Stimulated activated memory B cell treated with anti-CD40 and anti-IgM and Interleukin-4, amounts not matched to agents 10 μg/mL and 1 μg/mL and 100 μg/mL, for 72 hours (primary cell): ENCODE data around the gene OR6Q1.

ENCODE experiments used
- ATAC-seq: fragments of 150-1000 bp; cut with Tn5 transposase; 2 replicates; pipeline ENCODE4 v1.10.0; 2021
- H3K27ac Mint-ChIP-seq: one replicate; pipeline ENCODE4 v1.8.0; 2022; ENCODE audit warnings: mild to moderate bottlenecking, mixed read lengths
- H3K27me3 Mint-ChIP-seq: one replicate; pipeline ENCODE4 v1.8.0; 2022; ENCODE audit warnings: mixed read lengths
- H3K36me3 Mint-ChIP-seq: one replicate; pipeline ENCODE4 v1.8.0; 2022; ENCODE audit warnings: mixed read lengths
- H3K4me1 Mint-ChIP-seq: one replicate; pipeline ENCODE4 v1.8.0; 2022; ENCODE audit warnings: mixed read lengths
- H3K4me3 Mint-ChIP-seq: one replicate; pipeline ENCODE4 v1.8.0; 2022; ENCODE audit warnings: mild to moderate bottlenecking, moderate library complexity, mixed read lengths
- H3K9me3 Mint-ChIP-seq: one replicate; pipeline ENCODE4 v1.8.0; 2022; ENCODE audit warnings: mixed read lengths

OR6Q1 gene

DNA sequence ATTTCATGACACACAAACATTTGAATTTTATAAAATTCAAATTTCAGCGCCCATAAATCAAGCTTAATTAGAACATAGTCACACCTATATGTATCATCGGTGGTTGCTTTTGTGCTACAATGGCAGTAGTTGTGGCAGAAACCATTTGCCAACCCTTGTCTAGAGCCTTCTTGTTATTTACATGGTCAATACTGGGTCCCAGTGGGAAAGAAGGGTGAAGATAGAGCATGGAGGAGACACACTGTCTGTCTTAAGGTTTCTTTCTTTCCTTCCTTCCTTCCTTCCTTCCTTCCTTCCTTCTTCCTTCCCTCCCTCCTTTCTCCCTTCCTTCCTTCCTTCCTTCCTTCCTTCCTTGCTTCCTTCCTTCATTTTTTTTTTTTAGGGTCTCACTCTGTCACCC, 3.7 kb downstream of the OR6Q1 start:
- Mint-ChIP-seq H3K27ac (no peak overlapping the region), H3K4me3 (no peak overlapping the region), H3K36me3 (no peaks in the 10 kb centered on the region), H3K27me3 (peaks cover 23% of the 10 kb centered on the region), H3K4me1 (no peaks in the 10 kb centered on the region), H3K9me3 (peaks cover 13% of the 10 kb centered on the region)
- ATAC-seq: no peak

DNA sequence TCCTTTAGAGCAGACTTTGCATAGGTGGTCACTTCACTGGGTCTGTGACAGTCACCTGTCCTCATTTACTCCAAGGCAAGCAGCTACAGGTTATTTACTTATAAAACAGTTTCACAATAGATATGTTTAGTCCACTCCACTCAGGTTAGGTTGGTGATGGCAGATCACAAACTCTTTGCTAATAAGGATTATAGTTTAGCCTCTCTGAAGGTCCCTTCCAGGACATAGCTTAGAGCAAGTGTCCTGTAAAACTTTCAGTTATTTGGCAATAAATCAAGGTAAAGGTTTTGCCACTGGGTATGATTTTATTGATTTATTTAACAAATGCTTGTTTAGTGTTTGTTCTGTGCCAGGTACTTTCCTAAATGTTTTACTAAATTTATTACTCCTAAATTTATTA, 8.8 kb downstream of the OR6Q1 start:
- H3K4me3 Mint-ChIP-seq: no peak overlapping the region
- no peaks in the 10 kb centered on the region for H3K36me3 Mint-ChIP-seq
- no peak overlapping the region for H3K27ac Mint-ChIP-seq
- ATAC-seq: no peak
- peaks cover 14% of the 10 kb centered on the region for H3K27me3 Mint-ChIP-seq
- peaks cover 5% of the 10 kb centered on the region for H3K9me3 Mint-ChIP-seq
- no peaks in the 10 kb centered on the region for H3K4me1 Mint-ChIP-seq

DNA sequence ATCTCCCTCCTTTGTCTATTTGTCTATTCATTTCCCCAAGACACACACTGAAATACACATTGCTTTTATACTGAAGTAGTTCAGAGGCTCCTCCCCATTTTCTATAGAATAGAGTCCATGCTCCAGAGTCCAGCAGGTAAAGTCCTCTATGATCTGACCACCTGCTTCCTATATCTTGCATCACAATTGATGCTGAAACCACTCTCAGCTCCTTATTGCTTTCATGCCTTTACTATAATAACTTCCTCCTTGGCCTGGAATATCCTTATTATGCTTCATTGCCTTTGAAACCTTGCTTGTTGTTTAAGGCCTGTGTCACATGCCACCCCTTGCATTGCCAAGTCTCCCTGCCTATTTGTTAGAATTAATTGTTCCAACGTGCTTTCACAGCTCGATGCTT, 12.6 kb downstream of the OR6Q1 start:
- no peak overlapping the region for H3K27ac Mint-ChIP-seq
- H3K4me1 Mint-ChIP-seq: no peaks in the 10 kb centered on the region
- peaks cover 14% of the 10 kb centered on the region for H3K27me3 Mint-ChIP-seq
- no peak overlapping the region for H3K4me3 Mint-ChIP-seq
- H3K9me3 Mint-ChIP-seq: no peaks in the 10 kb centered on the region
- ATAC-seq: no peak
- H3K36me3 Mint-ChIP-seq: no peaks in the 10 kb centered on the region

DNA sequence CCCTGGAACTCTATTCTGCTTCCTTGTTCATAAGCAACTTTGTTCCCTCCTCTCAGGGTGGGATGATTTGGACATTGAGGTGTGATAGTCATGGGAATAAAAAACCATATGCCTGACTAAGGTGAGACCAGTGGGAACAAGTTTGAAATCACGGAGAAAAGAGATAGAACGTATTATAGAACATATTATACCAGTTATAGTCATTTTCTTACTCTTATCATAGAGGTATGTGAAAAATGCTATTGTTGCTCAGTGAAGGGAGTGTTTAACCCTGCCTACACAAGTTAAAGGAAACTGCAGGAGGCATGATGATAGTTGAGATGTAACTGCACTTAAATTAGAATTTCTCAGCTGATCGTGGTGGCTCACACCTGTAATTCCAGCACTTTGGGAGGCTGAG, 15.5 kb downstream of the OR6Q1 start:
- Mint-ChIP-seq H3K4me1 (no peaks in the 10 kb centered on the region), H3K27ac (no peak overlapping the region), H3K4me3 (no peak overlapping the region), H3K27me3 (peaks cover 3% of the 10 kb centered on the region), H3K36me3 (no peaks in the 10 kb centered on the region), H3K9me3 (no peaks in the 10 kb centered on the region)
- ATAC-seq: no peak

DNA sequence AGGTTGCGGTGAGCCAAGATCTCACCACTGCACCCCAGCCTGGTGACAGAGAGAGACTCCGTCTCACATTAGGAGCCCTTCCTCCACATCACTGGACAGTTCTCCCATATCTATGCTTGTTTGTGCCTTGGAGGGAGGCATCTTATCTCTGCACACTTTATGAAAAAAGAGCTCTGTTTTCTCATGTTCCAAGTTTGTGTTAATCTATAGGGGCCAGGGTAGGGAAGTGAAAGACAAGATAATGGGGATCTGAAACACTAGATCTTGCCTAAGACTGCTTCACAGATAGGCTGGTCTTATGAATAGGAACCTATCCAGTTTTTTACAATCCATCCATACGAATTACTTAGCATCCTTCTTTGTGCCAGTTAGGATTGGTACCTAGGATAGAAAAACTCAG, 17.1 kb downstream of the OR6Q1 start:
- H3K9me3 Mint-ChIP-seq: no peaks in the 10 kb centered on the region
- H3K27me3 Mint-ChIP-seq: no peaks in the 10 kb centered on the region
- H3K4me1 Mint-ChIP-seq: no peaks in the 10 kb centered on the region
- no peak overlapping the region for H3K27ac Mint-ChIP-seq
- H3K4me3 Mint-ChIP-seq: no peak overlapping the region
- H3K36me3 Mint-ChIP-seq: no peaks in the 10 kb centered on the region
- ATAC-seq: no peak

DNA sequence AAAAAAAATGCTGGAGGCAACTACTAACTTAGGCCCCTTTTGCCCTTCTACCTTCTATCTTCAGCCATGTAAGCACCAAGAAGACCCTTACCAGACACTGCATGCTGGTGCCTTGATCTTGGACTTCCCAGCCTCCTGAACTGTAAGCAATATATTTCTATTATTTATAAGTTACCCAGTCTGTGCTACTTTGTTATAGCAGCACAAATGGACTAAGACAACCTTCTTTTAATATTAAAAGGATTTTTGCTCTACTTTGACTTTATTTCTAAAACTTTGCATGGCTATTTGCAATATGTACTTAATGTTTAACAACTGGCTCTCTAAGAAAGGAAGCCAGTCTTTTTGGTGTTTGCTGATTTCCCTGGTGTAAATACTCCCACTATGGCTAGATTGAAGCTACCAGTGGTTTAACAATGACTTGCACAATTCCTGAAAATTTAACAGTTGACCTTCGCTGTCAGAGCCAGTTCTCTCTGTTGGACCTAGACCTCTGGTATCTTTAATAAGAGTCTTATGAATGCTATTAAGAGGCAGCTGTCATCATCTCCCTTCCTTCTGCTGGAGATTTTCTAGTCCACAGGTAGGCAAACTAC, 25.2 kb downstream of the OR6Q1 start:
- Mint-ChIP-seq H3K27me3 (peaks cover 23% of the 10 kb centered on the region), H3K27ac (no peak overlapping the region), H3K4me3 (no peak overlapping the region), H3K36me3 (no peaks in the 10 kb centered on the region), H3K4me1 (no peaks in the 10 kb centered on the region), H3K9me3 (no peaks in the 10 kb centered on the region)
- no peak for ATAC-seq

DNA sequence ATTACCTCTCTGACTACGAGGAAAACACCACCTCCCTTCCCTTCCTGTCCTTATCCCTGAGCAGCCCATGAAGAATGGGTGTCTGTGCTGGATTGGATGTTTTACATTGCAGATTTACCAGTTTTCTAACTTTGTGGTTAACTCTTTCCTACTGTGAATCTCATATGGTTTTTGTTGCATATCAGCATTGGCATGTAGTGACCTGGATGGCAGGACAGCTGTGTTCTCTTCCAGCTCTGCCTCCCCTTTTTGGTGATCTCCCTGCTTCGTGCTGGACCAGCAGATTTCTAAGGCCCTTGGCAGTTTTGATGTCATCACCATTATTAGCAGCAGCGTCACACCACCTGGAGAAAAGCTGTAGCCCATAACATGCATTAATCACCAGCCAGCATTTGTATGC, 26.7 kb downstream of the OR6Q1 start:
- Mint-ChIP-seq H3K27me3 (peaks cover 28% of the 10 kb centered on the region), H3K27ac (no peak overlapping the region), H3K9me3 (no peaks in the 10 kb centered on the region), H3K4me3 (no peak overlapping the region), H3K4me1 (no peaks in the 10 kb centered on the region), H3K36me3 (no peaks in the 10 kb centered on the region)
- no peak for ATAC-seq

DNA sequence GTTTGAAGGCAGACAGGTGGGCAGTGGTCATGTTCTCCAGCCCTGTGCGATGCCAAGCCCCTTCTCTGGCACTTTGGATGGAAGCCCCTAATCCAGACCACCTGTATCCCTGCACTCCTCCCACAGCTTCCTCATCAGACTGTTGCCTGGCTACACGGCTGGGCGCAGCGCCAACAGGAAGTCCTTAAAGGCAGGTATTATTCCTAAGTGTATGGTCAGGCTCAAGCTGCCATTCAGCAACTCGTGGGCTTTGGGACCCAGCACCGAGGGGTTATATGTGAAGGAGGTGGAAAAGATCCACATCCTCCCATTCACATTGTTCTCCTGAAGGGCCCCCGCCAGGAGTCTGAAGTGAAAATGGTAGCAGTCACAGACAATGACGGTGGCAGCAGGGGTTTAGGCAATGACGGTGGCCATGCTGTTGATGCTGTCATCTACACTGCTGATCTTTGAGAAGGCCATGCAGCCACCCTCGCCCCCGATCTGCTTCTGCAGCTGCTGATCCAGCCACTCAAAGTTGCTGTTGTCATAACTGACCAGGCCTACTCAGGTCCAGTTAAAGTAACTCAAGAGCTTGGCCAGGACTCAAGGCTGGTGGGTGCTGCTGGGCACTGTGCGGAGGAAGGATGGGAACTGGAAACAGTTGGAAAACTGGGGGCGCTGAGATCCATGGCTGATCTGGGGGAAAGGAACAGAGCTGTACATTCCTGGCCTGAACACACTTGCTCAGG, 27.7 kb downstream of the OR6Q1 start:
- Mint-ChIP-seq H3K4me1 (no peaks in the 10 kb centered on the region), H3K36me3 (no peaks in the 10 kb centered on the region), H3K27ac (no peak overlapping the region), H3K9me3 (no peaks in the 10 kb centered on the region), H3K27me3 (peaks cover 28% of the 10 kb centered on the region), H3K4me3 (no peak overlapping the region)
- ATAC-seq: no peak

DNA sequence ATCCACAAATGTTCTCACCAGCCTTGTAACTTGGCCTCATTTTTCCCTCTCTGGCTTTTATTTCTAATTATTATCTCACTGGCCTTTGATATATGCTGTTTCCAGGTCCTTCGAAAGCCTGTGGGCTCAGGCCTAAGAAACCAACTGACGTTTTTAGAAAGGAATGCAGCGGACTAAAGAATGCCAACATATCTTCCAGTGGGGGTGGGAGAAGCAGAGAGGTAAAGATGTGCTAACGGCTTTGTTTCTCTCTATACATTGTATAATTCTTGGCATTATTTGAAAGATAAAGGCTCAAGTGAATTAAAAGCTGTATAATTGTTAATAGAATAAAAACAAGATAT, 28.2 kb downstream of the OR6Q1 start:
- no peak overlapping the region for H3K4me3 Mint-ChIP-seq
- H3K27me3 Mint-ChIP-seq: peaks cover 28% of the 10 kb centered on the region
- H3K36me3 Mint-ChIP-seq: no peaks in the 10 kb centered on the region
- H3K9me3 Mint-ChIP-seq: no peaks in the 10 kb centered on the region
- H3K4me1 Mint-ChIP-seq: no peaks in the 10 kb centered on the region
- ATAC-seq: no peak
- H3K27ac Mint-ChIP-seq: no peak overlapping the region

DNA sequence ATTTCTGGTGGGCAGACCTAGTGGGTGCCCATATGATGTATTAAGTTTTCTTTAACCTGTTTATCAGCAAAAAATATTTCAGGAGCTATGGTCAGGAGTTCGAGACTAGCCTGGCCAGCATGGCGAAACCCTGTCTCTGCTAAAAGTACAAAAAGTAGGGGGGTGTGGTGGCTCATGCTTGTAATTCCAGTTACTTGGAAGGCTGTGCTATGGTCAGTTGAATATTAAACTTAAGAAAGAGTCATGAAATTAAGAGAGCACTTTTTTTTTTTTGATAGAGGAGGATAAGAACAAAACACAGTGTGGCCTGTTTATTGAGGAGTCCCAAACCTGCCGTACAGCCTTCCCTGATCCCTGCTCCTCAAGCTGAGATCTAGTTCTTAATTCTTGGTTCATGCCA, 29.8 kb downstream of the OR6Q1 start:
- no peak for ATAC-seq
- Mint-ChIP-seq H3K4me3 (no peak overlapping the region), H3K27me3 (peaks cover 36% of the 10 kb centered on the region), H3K36me3 (no peaks in the 10 kb centered on the region), H3K27ac (no peak overlapping the region), H3K4me1 (no peaks in the 10 kb centered on the region), H3K9me3 (no peaks in the 10 kb centered on the region)

DNA sequence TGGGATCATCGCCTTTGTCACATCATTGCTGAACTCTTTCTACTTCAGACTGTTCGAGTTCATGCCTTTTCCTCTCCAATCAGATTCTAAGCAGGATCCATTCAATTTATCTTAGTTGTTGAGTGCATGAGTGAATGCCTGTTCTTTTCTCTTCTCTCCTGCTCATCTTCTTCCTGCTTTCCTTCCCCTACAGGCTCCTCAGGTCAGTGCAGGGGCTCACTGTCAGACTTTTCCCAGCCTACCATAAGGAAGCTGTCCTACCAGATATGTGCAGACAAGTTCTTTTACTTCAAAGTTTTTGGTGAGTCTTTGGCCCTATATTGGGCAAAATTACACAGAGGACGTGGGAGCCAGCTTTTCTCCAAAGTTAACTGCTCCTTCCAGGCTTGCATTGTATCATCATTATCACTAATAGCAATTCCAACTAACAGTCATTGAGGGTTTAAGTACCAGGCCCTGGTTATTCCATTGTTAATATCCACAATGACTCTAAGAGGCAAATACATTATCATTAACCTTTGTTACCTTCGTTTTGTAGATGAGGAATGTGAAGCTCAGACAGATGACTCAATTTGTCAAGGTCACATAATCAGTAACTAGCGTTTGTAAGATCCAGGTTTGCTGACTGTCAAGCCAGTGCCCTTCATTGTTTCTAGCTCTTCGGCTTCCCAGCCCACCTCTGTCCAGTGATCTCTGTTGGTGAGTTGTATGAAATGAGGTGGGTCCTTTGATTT, 30.4 kb downstream of the OR6Q1 start:
- Mint-ChIP-seq H3K4me1 (no peaks in the 10 kb centered on the region), H3K36me3 (no peaks in the 10 kb centered on the region), H3K4me3 (no peak overlapping the region), H3K9me3 (no peaks in the 10 kb centered on the region), H3K27me3 (peaks cover 36% of the 10 kb centered on the region), H3K27ac (no peak overlapping the region)
- ATAC-seq: no peak

DNA sequence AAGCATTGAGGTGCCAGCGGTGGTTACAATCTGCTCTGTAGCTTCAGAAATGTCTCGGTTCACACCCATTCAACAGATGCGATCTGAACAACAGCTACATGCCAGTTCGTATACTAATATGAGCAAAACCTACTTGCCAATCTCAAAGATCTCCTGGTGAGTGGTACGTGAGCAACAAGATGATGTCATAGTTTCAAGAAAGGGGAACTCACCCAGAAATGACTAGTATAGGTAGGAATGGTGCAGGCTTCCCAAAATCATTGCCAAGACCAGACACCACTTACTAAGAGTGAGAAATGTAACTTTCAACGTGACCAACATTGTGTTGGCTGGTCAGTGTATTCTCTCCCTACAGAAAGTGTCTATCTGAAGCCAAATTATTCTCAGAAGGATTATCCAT, 31.1 kb downstream of the OR6Q1 start:
- H3K4me3 Mint-ChIP-seq: no peak overlapping the region
- no peaks in the 10 kb centered on the region for H3K36me3 Mint-ChIP-seq
- H3K4me1 Mint-ChIP-seq: no peaks in the 10 kb centered on the region
- no peak overlapping the region for H3K27ac Mint-ChIP-seq
- H3K9me3 Mint-ChIP-seq: no peaks in the 10 kb centered on the region
- no peak for ATAC-seq
- H3K27me3 Mint-ChIP-seq: peaks cover 41% of the 10 kb centered on the region

DNA sequence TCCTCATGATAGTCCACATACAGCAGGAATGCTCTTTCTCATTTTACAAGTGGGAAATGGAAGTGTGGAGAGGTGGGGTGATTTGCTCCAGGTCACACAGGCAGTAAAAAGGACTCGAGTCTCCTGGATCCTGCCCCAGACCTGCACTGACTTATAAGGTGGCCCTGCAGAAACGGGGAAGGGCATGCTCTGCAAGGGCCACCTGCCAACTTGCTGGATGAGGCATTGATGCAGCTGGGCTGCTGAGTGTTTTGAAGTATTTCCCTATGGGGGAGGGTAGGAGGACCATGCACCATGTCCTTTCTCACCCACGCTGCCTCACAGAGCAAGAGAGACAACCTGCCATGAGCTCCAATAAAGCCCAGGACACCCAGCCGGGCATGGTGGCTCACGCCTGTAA, 36.9 kb downstream of the OR6Q1 start:
- no peaks in the 10 kb centered on the region for H3K9me3 Mint-ChIP-seq
- ATAC-seq: no peak
- no peaks in the 10 kb centered on the region for H3K4me1 Mint-ChIP-seq
- H3K4me3 Mint-ChIP-seq: no peak overlapping the region
- H3K27me3 Mint-ChIP-seq: peaks cover 19% of the 10 kb centered on the region
- H3K36me3 Mint-ChIP-seq: no peaks in the 10 kb centered on the region
- no peak overlapping the region for H3K27ac Mint-ChIP-seq

DNA sequence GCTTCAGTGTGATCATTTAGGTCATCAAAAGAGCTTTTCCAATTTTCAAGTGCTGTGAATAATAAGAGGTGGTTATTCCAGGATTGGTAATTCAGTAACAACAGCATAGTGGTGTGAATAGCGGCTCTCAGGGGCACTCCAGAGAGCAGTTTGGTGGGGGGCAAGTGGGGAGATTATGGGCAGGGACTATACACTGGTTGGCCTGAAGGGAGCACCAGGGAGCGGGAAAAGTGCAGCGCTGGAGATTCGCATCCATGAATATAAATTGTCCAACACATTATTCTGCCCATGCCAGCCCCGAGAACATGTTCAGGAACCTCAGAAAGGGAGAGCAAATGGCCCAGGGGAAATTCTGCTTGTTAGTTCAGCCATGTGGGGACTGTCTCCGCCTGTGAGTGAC, 37.9 kb downstream of the OR6Q1 start:
- no peak overlapping the region for H3K27ac Mint-ChIP-seq
- H3K27me3 Mint-ChIP-seq: peaks cover 19% of the 10 kb centered on the region
- no peak overlapping the region for H3K4me3 Mint-ChIP-seq
- ATAC-seq: no peak
- H3K4me1 Mint-ChIP-seq: no peaks in the 10 kb centered on the region
- H3K36me3 Mint-ChIP-seq: no peaks in the 10 kb centered on the region
- peaks cover under 1% of the 10 kb centered on the region for H3K9me3 Mint-ChIP-seq

DNA sequence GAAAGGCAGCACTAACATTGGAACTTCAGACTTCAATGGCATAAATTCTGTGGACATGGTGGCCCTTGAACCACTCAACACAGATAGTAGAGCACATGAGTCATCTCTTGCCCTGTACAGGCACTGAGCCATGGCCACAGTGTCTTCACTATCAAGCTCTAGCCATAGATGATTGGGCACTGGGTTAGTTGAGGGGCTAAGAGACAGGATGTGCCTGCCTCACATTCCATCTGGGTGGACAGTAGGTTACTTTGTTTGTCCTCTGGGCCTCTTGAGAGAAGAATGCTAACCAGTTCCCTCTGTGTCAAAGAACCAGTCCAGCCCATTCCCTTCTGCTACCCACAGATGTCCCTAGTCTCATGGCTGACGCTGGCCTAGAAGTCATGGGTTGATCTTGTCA, 39.8 kb downstream of the OR6Q1 start:
- ATAC-seq: peak; percentile 28

DNA sequence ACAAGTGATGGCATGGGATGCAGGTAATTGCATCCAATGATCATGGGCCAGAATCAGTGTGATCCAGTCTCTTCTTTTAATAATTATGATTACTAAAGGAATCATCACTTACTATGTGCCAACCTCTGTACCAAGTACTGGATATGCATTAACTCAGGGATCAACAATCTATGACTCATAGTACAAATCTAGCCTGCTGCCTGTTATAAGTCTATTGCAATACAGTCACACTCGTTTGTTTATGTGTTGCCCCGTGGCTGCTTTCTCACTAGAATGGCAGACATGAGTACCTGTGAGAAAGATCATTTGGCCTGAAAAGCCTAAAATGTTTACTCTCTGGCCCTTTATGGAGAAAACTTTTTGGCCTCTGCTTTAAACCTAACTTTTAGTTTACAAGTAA, 45.0 kb downstream of the OR6Q1 start:
- Mint-ChIP-seq H3K27me3 (no peaks in the 10 kb centered on the region), H3K4me1 (no peaks in the 10 kb centered on the region), H3K4me3 (no peak overlapping the region), H3K27ac (no peak overlapping the region), H3K9me3 (peaks cover 4% of the 10 kb centered on the region), H3K36me3 (no peaks in the 10 kb centered on the region)
- ATAC-seq: no peak

More for the DNA sequence above, 39.8 kb downstream of the OR6Q1 start:
- no peak overlapping the region for H3K27ac Mint-ChIP-seq
- peaks cover 4% of the 10 kb centered on the region for H3K9me3 Mint-ChIP-seq
- H3K36me3 Mint-ChIP-seq: no peaks in the 10 kb centered on the region
- H3K4me3 Mint-ChIP-seq: no peak overlapping the region
- peaks cover 11% of the 10 kb centered on the region for H3K27me3 Mint-ChIP-seq
- no peaks in the 10 kb centered on the region for H3K4me1 Mint-ChIP-seq
